GM11168 (cell line): ENCODE measurements around the gene ATP8B4.

Experiments used
- in situ Hi-C: fragments of 300-500 bp; cut with MboI; formaldehyde crosslinking; loops from one replicate; pipeline ENCODE4 v1.12.0; 2022; ENCODE audit warnings: low sequenced_read_pairs; ENCODE audit not compliant: unreplicated experiment

Gene ATP8B4

GRCh38 chr15:49842031-49842730, 276.9 kb downstream of the ATP8B4 start:
- in situ Hi-C loops = no loop called here

- in situ Hi-C loops = no loop called here
Observed at GRCh38 chr15:49832511-49832910, 286.5 kb downstream of the ATP8B4 start.

DNA sequence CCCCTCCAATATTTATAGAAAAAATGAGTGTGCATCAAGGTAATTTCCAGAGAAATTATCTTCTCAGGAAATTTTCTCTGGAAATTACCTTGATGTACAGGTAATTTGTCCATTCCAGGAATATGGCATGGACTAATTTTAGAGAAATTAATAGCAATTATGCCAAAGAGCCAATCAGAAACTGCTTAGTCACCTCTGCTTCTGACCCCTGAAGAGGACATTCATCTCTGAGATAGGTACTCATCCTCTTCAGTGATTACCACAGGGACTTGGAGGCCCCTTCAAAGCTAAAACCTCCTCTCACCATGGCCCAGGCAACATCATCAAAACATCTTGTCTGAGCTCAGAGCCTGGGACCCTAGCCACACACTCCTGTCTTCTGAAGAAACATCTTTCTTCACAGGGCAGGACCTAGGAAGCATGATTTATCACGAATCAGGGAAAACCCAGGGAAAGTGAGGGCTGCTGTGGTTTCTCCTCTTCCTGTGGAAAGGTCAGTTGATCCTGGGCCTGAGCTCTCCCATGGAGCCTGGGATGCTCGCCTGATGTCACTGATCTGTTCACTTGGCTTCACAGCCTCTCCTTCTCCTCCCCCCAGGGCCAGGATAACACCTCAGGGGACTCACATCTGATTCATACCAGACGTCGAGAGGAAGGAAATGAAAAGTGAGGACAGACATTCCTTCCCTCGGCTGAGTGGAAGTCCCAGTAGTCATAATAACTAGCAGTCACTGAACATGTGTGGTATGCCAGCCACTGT, 287.6 kb downstream of the ATP8B4 start:
- in situ Hi-C loops = no loop called here

DNA sequence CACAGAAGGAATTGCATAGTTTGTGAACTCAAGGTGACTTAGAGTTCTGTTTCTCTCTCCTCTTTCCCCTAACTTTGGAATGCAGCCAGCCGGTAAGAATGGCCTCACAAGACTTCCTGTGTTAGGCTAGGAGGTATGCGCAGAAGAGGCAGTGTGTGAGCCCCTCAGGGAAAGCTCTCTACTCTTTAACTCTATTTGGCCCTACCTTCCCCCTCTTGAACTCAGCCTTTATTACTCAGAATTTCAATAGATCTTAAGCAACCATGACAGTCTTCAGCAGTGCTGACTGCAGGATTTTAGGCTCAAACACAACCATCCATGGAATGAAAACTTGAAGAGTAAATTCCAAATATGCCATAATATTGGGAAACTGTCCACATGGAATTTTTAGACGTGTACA, 288.6 kb downstream of the ATP8B4 start:
- in situ Hi-C loops = no loop called here

GRCh38 chr15:49827311-49827710, 291.7 kb downstream of the ATP8B4 start:
- in situ Hi-C loops = no loop called here

DNA sequence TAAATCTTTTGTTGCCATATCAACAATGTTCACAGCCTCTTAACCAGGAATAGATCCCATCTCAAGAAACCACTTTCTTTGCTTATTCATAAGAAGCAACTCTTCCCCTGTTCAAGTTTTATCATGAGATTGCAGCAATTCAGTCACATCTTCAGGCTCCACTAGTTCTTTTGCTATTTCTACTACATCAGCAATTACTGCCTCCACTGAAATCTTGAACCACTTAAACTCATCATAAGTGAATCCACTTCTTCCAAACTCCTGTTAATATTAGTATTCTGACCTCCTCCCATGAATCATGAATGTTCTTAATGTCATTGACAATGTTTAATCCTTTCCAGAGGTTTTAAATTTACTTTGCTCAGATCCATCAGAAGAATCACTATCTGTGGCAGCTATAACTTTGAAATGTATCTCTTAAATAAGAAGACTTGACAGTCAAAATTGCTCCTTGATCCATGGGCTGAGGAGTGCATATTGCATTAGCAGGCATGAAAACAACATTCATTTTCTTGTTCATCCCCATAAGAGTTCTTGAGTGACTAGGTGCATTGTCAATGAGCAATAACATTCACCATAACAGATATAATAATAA, 292.3 kb downstream of the ATP8B4 start:
- in situ Hi-C loops = no loop called here

- in situ Hi-C loops = no loop called here
Observed at GRCh38 chr15:49824775-49825099, 294.3 kb downstream of the ATP8B4 start.

DNA sequence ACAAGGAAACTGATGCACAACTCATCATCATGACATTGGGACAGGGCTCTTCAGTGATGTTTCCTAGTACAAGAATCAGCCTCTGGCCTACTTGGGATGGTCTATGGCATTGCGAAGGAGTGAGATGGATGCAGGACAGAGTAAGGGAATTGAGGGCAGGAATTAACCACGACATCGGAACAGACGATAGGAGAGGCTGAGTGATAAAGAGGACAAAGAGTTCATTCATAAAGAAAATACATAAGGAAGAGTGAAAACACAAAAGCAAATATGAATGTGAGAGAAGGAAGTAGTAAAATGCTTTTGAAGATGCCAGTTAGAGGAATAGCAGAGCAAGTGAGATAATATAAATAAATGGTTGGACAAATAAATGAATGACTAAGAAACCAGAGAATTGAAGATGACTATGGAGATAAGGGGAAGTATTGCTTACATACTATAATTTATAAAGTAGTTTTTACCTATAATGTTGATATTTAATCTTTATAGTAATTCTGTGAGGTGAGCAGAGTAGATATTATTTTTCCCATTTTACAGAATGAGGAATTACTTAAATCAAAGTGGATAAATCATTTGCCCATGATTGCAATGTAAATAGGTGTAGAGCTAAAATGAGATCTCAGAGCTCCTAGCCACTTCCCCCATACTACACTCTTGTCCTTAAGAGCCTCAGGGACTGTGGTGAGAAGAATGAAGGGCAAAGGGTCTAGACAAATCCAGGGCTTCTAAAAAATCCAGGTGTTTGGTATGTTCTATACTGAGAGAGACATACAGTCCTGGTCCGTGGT, 294.9 kb downstream of the ATP8B4 start:
- in situ Hi-C loops = no loop called here

DNA sequence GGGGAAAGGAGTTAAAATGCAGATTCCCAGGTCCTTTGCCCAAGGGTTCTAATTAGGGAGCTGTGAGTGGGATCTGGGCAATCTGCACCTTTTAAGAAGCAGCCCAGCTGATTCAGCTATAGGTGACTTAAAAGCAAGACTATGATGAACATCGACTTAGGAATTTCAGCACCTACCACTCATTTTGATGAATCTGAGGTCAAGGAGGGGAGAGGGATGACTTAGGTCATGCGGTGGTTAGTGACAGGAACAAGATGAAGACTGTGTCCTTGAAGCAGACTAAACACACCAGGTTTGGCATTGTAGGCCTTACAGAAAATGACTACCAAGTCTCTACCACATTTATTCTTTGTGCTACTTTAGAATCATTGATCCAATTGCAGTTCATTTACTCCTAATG, 301.9 kb downstream of the ATP8B4 start:
- in situ Hi-C loops = no loop called here

DNA sequence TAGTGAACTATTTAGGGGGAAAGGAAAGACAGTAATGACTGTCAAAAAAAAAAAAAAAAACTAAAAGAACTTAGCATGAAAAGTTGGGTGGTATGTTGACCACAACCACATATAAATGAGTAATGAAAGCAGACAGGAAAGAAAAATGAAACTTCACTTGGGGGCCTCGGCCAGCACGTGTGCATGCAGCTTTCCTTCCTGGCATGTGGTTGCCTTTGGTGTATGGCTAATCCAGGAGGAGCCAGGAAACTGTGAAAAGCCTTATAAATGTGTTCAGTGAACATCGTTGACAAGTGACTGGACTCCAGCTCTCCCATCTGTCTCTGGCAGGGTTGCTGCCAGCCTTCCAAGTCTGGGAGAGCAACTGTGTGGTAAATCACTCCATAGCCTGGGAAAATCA, 303.1 kb downstream of the ATP8B4 start:
- in situ Hi-C loops = no loop called here

GRCh38 chr15:49815526-49815925, 303.5 kb downstream of the ATP8B4 start:
- in situ Hi-C loops = no loop called here

DNA sequence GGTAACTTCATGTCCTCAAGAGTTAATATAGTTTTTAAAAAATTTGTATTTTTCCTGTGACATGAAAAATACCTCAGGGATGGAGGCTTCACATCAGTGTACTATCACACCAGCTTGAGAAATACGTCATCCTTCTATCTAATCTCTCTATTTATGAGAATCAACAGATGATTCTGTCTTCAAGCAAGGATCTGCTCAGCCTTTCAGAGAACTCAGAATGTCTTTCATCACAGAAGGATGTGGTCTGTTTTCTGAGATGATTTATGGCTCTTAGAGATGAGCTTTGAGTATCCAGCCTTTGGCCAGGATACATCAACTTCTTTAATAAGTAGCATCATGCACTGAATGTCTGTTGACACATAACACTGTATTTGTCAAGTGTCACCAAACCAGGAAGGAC, 304.3 kb downstream of the ATP8B4 start:
- in situ Hi-C loops = no loop called here

DNA sequence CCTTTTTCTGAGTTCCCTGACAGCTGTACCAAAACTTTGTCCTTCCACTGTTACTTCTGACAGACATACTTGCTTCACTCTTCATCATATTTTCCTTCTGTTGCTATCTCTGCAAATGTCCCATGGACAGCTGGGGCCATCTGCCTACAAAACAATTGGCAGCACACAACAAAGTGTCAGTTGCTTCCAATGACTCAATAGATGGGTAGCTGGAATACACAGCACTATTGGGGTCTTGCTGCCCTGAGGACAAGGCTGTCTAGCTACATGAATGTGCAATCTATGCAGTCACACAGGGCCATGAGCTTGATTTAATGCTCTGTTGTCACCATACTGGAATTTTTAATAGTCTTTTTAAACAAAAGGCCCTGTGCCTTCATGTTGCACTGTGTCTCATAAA, 305.4 kb downstream of the ATP8B4 start:
- in situ Hi-C loops = no loop called here

- in situ Hi-C loops = no loop called here
Observed at GRCh38 chr15:49810720-49811119, 308.3 kb downstream of the ATP8B4 start.

GRCh38 chr15:49809894-49810609, 309.0 kb downstream of the ATP8B4 start:
- in situ Hi-C loops = no loop called here

- in situ Hi-C loops = no loop called here
Observed at GRCh38 chr15:49808341-49808740, 310.7 kb downstream of the ATP8B4 start.
